ENCODE measurements around the gene SMURF1.
"Not testable (repeated sequence)": the region's sequence is repeated elsewhere in the genome, so short reads cannot be mapped to it uniquely, and the experiment has no call there.

The SMURF1 gene

DNA sequence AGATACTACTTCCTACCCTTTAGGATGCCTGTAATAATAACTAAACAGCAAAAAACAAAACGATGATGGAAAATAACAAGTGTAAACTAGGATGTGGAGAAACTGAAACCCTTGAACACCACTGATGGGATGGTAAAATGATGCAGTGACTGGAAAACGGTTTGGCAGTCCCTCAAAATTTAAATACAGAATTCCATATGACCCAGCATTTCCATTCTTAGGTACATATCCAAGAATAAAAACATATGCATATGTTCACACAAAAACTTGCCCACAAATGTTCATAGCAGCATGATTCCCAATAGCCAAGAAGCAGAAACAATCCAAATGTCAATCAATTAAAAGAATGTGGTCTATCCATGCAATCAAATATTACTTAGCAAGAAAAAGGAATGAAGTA is 25.8 kb downstream of the SMURF1 start:
- no peak for DNase-seq

GRCh38 chr7:99116144-99116543 is 27.8 kb downstream of the SMURF1 start:
- DNase-seq: no peak

DNA sequence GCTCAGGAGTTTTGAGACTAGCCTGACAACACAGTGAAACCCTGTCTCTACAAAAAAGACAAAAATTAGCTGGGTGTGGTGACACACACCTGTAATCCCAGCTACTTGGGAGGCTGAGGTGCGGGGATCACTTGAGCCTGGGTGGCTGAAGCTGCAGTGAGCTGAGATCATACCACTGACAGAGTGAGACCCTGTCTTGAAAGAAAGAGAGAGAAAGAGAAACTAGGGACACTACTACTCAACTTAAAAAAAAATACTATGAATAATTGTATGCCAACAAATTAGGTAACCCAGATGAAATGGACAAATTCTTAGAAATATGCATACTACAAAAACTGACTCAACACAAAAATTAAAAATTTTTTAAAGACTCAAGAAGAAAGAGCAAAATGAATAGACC is 28.5 kb downstream of the SMURF1 start:
- no peak for DNase-seq

DNA sequence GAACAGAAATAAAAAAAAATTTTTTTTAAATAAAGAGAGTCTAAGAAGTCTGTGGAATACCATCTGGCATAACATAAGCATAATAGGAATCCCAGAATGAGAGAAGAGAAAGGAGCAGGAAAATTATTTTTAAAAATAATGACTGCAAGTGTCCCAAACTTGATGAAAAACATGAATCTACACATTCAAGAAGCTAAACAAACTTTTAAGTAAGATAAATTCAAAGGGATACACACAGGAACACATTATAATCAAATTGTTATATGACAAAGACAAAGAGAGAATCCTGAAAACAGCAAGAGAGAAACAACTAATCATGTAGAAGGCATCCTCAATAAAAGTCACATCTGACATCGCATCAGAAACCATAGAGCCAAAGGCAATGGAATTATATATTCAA is 30.9 kb downstream of the SMURF1 start:
- DNase-seq: no peak

DNA sequence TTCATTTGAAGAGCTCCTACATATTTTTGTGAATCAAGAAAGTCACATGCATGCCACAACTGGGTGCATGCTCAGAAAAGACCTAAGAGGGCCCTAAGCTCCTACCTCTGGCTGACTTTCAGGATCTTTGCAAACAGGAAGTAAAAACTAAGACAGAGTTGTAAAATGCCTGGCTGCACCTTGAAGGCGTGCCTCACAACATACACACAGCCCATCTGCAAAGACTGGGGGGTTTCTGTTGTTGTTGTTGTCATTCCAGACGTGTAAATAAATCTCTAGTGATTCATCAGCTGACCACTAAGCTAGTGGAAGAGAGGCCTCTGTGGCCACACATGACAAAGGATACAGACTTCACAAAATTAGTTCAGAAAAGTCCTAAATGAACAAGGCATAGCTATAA is 31.8 kb downstream of the SMURF1 start:
- DNase-seq: no peak

DNA sequence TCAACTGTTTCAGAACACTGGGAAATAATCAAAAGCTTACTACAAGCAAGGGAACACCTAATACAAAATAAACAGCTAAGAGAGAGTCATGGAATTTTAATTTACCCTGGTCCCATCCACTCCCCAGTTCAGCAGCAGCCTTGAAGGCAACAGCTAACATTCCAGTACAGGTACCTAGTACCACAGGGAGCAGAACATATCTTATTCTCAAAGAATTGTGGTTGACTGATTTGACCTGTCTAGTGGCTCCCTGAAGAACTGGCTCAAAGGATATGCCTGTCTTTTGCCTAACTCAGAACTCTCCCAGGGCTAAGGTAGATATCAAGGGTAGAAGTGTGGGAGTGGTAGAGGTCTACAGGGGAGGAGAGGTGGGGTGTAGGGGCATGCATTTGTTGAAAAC is 32.3 kb downstream of the SMURF1 start:
- DNase-seq: no peak

DNA sequence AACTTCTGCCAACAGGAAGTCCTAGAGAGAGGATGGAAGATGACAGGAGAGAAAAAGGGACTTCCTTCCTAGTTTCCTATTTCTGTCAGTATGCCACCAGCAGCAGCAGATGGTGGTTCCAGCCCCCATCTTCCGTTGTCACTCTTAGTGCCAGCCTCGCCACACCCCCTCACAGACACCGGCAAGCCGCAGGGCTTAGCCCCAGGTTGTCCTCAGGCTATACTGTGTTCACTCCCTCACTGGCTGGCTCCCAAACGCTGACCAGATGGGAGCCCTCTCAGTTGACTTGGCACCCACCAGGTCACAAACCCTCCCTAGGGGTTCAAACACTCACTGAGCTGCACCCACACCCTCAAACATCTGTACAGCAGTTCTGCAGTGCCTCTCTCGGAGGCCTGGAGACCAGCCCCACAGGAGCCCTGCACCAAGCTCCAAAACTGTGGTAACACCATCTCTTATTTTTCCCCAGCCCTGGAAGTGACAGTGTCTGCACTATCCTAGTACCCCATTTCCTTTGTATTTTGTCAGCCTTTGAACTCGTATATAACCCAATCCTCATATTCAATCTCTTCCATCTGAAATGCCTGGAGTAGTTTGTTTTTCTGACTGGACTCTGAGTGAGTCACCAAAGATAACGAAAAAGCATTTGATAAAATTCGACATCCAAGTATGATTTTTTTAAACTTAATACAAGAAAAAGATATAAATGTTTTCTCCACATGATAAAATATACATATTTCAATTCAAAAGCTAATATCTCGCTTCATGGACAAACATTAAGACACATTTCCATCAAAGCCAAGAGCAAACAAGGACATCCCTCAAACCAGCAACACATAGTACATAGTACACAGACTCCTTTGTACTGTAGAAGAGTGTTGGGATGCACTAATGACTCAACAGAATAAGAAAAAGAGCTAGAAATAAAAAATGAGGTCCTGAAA is 34.5 kb downstream of the SMURF1 start:
- peak; percentile 83 for DNase-seq

GRCh38 chr7:99108613-99109012 is 35.3 kb downstream of the SMURF1 start:
- DNase-seq: no peak

DNA sequence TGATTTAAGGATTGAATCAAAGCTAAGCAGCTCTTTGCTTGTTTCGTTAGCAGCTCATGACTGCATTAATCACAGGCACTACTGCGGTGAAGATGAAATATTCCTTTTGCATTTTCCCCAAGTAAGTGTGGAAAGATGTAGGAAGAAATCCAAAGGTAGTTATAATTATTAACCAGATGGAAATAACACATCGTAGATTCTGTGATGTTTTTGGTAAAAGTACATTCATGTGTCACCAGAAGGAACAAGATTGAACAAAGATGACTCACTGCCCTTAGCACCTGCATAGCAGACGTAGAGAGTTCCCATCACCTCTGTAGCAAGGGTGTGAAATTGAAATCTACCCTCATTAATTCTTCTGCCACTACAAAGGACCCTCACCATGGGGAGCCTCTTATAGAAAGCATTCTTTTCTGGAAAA is 37.1 kb downstream of the SMURF1 start:
- DNase-seq: no peak

DNA sequence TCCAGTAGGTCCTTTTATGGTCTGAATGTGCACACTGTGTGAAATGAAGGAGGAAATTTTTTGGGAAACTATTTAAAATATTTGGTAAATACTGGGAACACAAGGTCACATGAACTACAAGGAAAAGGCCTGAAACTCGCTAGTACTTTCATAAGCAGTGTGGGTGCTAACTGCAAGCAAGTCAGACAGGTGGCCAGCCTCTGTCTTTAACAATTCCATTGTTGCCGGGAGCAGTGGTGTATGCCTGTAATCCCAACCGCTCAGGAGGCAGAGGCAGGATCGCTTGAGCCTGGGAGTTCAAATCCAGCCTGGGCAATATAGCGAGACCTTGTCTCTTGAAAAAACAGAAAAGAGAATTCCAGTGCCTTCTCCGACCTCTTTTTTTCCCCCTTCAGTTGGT is 37.5 kb downstream of the SMURF1 start:
- no peak for DNase-seq

DNA sequence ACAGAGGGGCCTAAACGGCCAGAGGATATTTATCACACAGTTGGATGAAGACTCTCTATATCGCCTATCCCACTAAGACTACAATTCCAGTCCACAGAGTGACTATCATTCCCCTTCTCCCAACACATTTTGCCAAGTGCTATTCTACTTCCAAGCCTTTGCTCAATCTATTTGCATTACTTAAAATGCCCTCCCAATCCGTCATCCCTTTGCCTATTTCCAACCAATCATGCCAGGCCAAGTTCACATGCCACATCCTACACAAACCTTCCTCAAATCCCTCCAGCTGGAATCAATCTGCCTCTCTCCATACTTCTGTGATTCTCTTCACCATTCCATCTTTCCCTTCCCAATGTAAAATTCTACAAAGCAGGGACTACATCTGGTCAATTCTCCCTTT is 38.2 kb downstream of the SMURF1 start:
- no peak for DNase-seq

- DNase-seq: no peak
Observed at GRCh38 chr7:99104631-99105030, 39.3 kb downstream of the SMURF1 start.

- DNase-seq: not testable (repeated sequence)
Observed at GRCh38 chr7:99103836-99104235, 40.1 kb downstream of the SMURF1 start.

DNA sequence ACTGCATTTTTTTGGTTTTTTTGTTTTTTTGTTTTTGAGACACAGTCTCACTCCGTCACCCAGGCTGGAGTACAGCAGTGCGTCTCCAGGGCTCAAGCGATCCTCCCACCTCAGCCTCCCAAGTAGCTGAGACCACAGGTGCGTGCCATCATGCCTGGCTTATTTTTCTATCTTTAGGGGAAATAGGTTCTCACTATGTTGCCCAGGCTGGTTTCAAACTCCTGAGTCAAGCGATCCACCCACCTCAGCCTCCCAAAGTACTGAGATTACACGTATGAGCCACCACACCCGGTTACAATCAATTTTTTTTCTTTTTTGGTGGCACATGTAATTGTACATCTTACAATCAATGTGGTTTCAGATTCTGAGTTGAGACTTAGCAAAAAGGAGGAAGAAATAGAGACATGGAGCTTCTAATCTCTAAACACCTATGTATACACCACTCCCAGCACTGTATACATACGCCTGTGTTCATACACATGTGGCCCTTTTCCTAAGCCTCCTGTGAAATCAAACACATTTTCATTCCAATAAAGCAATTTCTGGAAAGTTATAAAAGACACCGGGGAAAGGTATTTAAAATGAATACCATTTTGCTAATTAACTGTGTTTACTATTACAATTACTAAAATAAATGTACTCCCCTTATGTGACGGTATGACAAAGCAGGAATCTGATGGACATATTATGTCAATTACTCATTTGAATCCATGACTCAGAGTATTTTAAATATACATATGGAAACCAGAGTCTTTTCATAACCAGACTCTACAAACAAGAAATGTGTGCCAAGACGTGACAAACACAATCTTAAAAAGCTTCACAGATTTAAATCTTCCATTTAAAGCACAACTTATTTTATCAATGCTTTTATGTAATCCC is 40.9 kb downstream of the SMURF1 start:
- DNase-seq: no peak

- DNase-seq: no peak
Observed at GRCh38 chr7:99102361-99102760, 41.5 kb downstream of the SMURF1 start.

DNA sequence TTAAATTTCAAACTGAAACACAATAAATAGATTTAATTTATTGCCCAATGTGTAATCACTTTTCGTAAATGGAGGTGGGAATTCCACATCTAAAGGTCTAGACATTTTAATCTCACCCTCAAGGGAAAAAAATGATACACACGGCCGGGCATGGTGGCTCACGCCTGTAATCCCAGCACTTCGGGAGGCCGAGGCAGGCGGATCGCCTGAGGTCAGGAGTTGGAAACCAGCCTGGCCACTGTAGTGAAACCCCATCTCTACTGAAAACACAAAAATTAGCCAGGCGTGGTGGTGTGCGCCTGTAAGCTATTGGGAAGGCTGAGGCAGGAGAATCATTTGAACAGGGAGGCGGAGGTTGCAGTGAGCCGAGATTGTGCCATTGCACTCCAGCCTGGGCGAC is 42.4 kb downstream of the SMURF1 start:
- not testable (repeated sequence) for DNase-seq

DNA sequence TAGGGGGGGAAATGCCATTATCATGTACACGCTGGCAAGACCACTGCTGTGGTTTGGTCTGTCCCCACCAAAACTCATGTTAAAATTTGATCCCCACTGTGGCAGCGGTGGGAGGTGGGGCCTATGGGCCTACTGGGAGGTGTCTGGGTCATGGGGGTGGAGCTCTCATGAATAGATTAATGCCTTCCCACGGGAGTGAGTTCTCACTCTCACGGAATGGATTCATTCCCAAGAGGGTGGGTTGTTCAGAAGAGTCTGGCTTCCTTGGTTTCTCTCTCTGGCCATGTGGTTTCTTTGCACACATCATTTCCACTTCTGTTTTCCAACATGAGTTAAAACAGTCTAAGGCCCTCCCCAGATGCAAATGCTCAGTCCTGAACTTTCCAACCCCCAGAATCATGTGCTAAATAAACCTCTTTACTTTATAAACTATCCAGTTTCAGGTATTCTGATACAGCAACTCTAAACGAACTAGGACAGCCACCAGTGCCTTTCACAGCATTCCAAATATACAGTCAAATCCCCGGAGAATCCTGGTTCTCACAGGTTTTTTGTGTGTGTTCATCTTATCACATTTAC is 44.3 kb downstream of the SMURF1 start:
- DNase-seq: no peak

DNA sequence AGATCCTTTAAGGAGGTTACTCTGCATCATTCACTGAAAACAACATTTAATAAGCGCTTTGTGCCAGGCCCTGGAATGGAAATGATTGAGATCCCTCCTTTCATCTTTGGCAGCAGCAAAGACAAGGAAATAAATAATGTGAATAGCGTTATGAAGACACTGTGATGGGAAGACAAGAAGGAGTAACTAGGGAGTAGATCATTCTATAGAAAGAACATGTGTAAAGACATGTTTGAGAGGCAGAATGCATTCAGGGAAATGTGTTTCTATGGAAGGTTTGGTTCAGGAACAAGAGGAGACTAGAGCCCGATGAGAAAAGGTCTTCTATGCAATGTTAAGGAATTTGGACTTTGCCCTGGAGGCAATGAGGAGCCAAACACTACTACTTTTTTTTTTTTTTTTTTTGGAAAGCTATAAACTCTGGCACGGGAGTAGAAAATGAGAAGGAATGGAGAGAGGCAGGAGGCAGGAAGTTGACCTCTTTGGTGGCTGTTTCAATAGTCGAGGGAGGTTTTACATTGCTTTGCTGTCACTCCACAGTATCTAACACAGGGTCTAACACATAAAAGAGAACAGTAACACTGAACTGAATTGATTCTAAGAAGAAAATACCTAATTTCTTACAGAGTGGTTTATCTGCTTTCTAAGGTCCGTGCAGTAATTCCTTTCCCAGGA is 44.9 kb downstream of the SMURF1 start:
- DNase-seq: no peak

DNA sequence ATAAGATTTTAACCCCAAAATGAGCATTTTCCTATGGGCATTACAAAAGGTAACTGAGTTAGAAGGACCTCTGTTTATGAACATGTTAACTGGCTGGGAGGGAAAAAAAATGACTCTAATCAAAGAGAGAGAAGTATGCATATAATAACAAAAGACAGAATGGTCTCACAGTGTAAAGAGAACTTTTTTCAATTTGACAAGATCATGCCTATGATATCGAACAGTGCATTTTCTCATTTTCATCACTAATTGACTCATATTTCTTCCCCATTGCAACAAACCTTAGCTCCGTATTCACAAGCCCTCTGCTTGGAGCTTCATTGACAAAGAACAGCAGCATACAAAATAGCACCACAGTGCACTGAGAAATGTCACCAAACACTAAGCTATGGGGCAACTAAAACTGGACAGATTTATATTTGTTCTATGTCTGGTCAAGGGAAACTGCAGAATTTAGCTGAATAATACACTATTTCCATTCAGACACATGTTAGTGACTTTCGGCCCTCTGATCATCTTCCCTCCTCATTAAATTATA is 45.6 kb downstream of the SMURF1 start:
- DNase-seq: no peak

GRCh38 chr7:99097730-99098129 is 46.2 kb downstream of the SMURF1 start:
- no peak for DNase-seq

- no peak for DNase-seq
Observed at GRCh38 chr7:99096124-99096887, 47.6 kb downstream of the SMURF1 start.

DNA sequence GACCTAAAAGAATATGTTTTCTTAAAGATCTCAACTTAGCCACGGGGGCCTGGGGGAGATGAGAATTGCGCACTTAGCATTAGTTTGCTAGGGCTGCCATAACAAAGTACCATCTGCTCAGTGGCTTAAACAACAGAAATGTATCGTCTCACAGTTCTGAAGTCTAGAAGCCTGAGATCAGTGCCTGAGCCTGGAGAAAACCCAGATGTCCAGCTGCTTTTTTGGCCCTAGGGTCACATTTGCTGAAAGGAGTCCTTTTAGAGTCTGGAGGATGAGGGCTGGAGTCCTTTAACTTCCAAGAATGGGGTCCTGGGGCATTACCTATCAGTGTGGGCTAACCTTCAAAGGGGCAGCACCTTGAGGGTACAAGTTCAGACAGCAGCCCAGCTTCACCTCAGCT is 48.2 kb downstream of the SMURF1 start:
- no peak for DNase-seq

Measured in NCI-H2171 (cell line).